ENCODE results near the gene EHMT1.

- TF ChIP-seq POLR2AphosphoS5 (IDR thresholded peaks at IDR 0.05; ENCODE audit: borderline replicate concordance, low read depth, low read length), result no peak
- no peak for TF ChIP-seq EZH2 (IDR thresholded peaks at IDR 0.05)
- no peak for TF ChIP-seq FOXP2 (optimal IDR thresholded peaks at IDR 0.05; ENCODE audit: control extremely low read depth, extremely low read length, insufficient read depth)
Observed at GRCh38 chr9:137804908-137805630, 186.3 kb downstream of the EHMT1 start.
